HG02642 (cell line): ENCODE data around the gene SLA2.
"Not testable (repeated sequence)": the region's sequence is repeated elsewhere in the genome, so short reads cannot be mapped to it uniquely, and the experiment has no call there.

Experiments used
- ATAC-seq: cut with Tn5 transposase; IDR thresholded peaks from one replicate; pipeline ENCODE4 v1.9.1; 2021; ENCODE audit warnings: mild to moderate bottlenecking; ENCODE audit not compliant: unreplicated experiment, poor library complexity

The SLA2 gene, protein sequence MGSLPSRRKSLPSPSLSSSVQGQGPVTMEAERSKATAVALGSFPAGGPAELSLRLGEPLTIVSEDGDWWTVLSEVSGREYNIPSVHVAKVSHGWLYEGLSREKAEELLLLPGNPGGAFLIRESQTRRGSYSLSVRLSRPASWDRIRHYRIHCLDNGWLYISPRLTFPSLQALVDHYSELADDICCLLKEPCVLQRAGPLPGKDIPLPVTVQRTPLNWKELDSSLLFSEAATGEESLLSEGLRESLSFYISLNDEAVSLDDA

DNA sequence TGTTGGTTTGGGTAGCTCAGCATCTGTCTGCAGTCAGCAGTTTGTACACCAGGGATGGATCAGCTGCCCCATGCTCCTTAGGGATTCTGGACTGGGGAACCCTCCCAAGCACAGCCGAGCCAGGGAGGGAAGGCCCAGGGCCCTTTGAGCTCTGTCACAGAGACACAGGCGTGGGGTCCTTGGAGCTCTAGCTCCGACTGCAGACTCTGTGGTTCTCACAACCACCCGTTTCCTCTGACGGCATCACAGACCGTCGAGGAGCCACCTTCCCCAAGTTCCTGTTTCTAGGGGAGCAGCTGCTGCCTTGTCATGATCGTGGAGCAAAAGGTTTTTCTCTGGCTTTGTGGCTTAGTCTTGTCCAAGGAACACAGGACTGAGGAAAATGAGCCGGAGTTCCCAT is at the start of gene SLA2:
Gene SLA2 (minus strand): TSS at position 199 of the 400 bp plus-strand sequence. CDS start 4,861 bp downstream, outside the sequence.
- no peak for ATAC-seq

DNA sequence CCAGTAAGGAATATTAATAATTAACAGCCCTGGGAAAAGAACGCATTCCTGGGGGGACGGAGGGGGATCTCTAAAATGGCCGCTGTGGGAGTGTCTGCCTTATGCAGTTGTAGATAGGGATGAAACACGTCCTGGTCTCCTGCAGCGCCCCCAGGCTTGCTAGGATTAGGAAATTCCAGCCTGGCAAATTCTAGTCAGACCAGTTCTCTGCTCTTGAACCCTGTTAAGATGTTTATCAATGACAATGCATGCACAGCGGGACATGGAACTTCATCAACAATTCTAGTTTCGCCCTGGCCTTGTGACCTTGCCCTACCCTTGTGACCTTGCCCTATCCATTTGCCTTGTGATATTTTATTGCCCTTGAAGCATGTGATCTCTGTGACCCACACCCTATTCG is 49.5 kb upstream of the SLA2 start:
- not testable (repeated sequence) for ATAC-seq

DNA sequence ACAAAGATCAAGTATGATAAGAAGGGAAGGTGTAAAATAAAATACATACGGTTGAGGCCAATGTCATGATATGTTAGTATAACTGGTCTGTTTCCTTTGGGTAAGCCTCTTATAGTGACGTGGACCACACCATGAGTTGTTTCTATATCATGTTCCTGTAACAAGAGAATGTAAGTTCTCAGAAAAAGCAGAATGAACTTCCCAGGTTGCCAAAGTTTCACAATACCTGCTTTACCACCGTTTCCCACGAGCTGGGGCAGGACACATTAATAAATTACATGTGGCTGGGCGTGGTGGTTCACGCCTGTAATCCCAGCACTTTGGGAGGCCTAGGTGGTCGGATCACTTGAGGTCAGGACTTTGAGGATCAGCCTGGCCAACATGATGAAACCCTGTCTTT is 42.6 kb upstream of the SLA2 start:
- no peak for ATAC-seq

DNA sequence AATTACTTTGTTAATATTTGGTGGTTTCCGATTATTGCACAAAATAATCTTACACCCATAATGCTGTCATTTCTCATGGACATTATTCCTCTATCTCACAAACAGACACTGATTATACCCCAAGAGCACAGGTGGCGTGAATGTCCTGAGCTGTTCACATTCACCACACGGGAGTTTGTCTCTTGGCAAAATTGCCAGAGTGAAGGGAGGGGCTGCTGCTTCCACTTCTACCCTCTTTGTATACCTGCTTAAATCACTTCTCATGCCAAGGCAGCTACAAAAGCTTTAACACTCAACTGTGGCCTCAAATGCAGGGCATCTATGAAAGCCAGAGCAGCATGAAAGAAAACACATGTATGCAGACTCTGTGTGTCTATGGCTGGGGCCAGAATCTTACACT is 41.9 kb upstream of the SLA2 start:
- ATAC-seq: no peak

DNA sequence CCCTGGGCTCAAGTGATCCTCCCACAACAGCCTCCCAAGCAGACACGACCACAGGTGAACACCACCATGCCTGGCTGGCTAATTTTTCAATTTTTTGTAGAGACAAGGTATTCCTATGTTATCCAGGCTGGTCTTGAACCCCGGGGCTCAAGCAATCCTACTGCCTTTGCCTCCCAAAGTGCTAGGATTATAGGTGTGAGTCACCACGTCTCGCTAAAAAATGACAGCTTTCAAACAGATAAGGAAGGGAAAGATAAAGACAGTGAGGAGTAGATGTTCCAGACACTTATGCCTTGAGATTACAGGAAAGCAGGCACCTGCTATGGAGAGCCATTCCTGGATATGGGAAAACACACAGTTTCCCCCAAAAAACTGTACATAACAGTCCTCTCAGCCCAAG is 40.9 kb upstream of the SLA2 start:
- ATAC-seq: no peak

DNA sequence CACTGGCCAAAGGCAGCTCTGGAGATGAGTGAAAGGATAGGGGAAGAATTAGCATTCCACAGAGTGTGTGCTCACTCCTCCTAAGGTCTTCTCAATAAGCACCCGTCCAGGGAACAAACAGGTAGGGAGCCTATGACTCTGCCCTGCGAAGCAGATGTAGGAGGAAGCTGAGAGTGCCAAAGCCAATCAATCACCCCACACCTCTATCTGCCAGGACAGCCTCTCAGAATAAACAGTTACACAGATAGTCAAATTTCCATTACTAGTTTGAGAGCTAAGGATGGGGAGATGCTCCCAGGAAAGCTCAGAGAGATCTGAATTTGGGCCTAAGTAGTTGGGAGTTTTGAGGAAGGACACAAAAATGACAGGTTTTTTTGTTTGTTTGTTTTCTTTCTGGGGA is 40.5 kb upstream of the SLA2 start:
- ATAC-seq: no peak

DNA sequence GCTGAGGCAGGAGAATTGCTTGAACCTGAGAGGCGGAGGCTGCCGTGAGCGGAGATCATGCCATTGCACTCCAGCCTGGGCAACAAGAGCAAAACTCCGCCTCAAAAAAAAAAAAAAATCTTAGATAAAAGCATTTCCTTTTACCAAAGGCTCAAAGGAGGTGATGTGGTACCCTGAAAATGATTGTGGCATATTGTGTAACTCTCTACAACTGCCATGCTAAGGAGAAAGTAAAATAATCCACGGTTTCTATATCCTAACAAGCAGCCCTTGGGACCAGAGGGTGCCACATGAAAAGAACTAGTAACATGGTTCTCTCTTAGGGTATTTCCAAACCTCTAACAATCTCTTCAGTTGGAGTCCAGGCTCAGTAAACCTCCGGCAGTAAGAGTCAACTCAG is 38.8 kb upstream of the SLA2 start:
- ATAC-seq: no peak

DNA sequence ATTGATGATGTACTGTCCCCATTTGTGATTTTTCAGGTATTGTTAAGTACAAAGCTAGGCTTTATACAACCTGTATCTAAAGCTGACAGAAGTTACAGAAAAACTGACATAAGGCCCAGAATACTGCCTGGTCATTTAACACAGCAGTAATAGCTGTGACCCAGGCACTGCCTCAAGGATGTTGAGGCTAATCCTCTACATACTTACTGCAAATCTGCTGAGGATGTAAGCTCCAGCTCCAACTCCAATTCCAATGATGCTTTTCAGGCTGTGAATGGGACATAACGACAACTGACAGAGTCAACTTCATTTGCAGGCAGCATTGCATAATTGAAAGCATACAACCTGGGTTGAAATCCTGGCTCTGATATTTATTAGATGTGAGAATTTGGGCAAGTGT is 36.3 kb upstream of the SLA2 start:
- no peak for ATAC-seq

DNA sequence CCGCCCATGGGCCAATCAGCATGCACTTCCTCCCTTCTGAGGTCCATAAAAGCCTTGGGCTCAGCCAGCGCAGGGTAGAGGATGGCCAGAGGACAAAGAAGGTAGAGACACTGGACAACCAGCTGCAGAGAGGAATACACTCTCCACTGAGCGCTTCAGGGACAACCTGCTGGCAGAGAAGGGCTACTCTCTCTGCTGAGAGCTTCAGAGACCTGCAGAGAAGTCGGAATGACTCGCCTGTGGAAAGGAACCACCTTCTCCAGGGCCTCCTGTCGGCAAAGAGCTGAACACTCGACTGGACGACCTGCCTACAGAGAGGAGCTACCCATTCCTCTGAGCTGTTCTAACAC is 31.4 kb upstream of the SLA2 start:
- no peak for ATAC-seq

DNA sequence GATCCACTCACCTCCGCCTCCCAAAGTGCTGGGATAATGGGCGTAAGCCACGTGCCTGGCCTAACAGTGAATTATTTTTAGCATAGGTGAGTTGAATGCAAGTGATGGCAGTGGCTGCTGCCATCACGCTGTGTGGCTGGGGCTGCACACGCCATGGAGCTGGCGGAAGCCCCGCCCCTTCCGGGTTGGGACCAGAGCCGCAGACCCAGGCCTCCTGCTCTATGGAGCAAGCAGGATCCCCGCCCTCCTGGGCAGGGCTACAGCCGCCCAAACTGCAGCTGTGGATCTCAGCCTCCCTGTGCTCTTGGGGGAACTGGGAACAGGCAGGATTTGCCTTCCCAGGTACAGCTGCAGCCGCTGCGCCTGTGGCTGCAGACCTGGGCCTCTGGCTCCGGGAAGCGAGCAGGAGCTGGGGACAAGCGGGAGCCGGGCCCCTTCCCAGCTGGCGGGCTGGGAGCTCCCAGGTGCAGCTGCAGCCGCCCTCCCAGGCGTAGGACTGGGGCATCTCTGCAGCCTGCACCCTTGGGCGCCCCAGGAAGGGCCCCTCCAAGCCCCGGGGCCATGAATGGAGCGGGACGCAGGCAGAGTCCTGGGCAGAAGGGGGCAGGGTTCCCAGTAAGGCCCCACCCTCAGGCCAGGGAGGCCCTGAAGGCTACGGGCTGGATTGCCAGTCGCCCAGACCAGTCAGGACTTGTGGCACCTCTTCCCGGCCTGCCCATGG is 30.9 kb upstream of the SLA2 start:
- ATAC-seq: no peak

DNA sequence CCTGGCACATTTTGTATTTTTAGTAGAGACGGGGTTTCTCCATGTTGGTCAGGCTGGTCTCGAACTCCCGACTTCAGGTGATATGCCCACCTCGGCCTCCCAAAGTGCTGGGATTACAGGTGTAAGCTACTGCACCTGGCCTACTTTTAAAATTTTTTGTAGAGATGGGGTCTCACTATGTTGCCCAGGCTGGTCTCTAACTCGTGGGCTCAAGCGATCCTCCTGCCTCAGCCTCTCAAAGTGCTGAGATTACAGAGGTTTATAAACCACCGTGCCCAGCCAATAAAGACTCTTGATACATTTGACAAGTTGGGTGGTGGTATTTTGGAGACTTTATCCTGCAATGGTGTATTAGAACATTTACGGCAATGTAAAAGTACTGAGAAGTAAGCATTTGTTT is 29.5 kb upstream of the SLA2 start:
- ATAC-seq: not testable (repeated sequence)

DNA sequence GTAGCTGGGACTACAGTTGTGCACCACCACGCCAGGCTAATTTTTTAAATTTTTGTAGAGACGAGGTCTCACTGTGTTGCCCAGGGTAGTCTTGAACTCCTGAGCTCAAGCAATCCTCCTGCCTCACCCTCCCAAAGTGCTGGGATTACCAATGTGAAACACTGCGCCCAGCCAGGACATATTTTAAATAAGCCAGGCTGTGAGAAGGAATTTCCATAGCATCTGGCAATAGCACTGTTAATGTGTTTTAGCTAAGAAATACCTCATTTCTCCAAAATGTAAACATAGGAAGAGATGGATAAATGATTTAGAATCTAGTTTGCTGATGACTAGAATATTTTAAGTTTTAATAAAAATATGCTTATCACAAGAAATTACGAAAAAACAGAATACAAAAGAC is 27.0 kb upstream of the SLA2 start:
- no peak for ATAC-seq

DNA sequence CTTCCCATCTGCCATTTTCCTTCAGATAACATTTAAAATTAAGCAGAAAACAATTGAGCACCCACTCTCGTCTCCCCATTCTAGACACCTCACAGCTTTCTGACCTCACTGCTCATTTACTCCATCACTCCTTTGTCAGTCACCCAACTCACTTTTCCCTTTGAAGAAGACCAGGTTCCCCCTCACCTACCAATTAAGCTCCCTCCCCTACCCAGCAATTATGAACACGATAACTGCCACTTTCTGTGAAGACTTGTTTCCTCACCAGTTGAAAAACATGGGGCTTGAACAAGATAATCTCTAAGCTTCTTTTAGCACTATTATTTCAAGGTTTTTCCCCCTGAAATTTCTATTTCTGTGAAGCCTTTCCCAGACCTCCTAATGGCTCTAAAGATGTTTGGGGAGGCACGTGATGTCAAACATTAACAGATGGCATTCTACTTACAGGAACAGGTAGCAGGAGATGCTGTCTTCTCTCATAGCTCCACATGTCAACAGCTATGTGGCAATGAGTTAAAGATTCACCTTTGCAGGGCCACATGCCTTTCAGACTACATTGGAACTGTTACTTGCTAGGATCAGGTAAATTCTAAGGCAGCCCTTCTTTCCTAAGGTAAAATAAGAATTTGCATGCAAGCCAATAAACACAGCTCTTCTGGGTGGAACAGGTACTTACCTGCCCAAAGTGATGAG is 24.8 kb upstream of the SLA2 start:
- no peak for ATAC-seq

DNA sequence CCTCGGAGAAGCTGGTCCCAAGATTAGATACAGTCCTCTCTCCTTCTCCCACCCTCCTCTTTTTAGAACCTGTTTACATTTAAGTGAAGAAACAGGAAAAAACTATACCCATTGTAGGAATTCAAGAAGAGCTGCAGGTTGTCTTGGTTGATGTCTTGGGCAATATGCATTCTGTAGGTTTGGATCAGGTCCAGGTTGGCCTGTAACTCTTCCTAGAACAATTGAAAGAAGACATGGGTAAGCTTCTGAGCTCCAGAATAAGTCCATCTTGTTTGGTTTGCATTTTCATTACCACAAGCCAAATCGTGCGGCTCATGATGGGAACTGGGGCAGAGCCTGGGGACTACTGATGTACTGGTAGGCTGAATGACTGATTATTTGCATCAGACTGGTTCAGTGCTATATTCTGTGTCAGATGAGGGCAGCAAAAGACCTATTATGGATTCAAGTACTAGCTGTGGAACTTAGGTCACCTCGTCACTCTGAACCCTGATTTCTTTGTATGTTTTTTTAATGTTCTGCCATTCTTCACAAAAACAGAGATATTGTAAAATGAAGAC is 20.3 kb upstream of the SLA2 start:
- ATAC-seq: no peak

DNA sequence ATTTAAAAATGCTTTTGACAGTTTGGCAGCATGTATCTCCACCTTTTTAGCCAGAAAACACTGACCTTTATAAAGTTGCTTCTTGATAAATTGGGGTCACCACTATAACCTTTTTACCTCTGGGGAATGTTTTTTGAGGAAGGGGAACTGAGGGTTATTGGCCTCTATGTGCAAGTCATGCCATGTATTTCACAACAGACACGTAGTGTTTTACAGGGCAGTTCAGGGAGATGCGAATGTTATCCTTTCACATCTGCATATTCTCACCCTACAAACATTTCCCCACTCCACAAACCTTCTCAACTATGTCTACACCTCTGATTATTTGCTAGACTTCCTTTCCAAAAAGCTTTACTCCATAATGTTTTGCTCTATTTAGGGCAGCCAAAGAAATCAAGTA is 17.0 kb upstream of the SLA2 start:
- no peak for ATAC-seq

DNA sequence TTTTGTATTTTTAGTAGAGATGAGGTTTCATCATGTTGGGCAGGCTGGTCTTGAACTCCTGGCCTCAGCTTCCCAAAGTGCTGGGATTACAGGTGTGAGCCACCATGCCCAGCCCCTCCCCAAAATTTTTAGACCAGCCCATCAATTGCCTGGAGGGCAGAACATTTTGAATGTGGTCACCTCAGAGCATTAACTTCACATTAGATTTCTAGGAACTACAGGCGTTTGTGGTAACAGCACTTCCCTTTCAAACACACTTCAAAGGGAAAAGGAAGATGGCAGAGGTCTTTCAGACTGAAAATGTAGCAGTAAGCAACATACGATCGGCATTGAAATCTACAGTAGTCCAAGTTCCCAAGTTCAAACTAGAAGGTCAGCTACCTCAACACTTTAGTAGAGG is 12.3 kb upstream of the SLA2 start:
- ATAC-seq: no peak

DNA sequence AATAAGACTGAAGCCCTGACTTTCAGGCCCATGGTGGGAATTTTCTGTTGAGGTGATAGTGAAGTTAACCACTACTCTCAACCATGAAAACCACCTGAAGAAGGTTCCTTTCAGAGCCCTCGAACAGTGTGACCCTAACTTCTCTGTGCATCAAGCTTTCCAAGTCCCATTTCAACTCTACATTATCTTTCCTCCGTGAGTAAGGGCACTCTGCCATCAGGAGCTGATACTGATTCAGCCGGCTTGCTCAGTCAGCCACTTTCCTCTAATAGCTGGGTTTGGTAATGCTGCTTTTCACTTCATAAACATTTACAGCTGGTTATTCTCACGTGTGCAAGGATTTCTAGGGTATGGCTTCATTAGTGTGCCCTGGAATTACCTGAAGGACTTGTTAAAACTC is 10.7 kb upstream of the SLA2 start:
- ATAC-seq: no peak

DNA sequence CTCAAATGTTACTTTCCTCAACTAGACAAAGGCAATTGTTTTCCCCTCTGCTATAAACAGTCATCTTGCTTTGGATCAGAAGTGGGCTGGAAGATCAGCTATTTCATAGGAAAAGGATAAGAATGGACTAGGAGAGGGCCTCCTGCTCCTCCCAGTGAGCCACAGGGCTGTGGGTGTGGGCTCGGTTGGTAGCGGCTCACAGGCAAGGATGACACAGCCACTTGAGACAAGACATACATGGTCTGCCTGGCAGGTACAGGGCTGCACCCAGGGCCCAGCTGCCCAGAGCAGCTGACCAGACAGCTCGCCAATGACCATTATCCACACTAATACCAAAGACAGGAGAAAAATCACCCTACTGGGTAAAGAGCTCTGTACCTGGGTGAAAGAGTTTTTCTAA is 9.0 kb upstream of the SLA2 start:
- ATAC-seq: no peak

DNA sequence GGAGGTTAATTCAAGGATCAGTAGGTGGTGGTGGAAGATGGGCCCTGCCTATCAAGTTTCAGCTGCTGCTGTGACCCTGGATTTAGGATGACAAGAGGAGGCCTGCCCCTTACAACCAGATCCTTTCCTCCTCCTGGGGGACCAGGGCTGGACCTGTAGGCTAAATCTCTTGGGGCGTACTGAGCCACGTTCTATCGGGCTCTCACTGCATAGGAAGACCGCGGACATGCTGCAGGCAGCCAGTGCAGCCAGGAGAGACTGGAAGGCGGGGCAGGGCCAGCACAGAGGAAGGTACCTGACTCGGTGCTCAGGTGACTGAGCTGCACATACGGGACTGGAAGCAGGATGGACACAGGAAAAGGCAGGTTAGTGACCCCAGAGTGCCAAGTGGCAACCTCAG is 8.5 kb upstream of the SLA2 start:
- no peak for ATAC-seq

DNA sequence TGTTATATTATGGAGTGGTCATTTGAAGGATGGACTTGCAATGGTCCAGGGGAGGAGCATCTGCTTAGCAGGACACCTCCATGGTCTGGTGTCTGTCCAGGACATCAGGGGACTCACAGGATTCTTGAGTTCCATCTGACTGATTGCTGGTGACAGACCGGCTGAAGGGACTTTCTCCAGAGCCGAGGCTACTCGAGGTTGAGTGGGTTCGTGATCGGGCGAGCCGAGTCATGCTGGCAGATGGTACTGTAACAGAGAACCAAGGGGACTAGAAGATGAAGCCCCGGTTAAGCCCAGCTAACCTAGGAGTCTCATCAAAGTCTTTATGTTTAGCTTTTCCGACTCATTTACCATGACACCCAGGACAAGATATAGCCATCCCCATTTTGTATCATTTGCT is 7.5 kb upstream of the SLA2 start:
- no peak for ATAC-seq
